C4-2B (cell line): ENCODE measurements around the gene UBA1.

ENCODE experiments used
- CTCF ChIP-seq: fragments of 450-650 bp; conservative IDR thresholded peaks from 2 replicates; pipeline ENCODE4 v1.5.1; 2017; ENCODE audit warnings: mild to moderate bottlenecking
- ZFX ChIP-seq: fragments of 450-650 bp; IDR thresholded peaks from 2 replicates; pipeline ENCODE4 v1.6.1; 2017

GRCh38 chrX:47174376-47174775 lies 19.3 kb upstream of the UBA1 start:
- TF ChIP-seq CTCF (no peak), ZFX (no peak)
